Liver (tissue), 9 donors: ENCODE measurements around the gene HMGN3. TPM values are rescaled to one million over a fixed set of nuclear protein-coding genes. Genes with fewer than 3 reads are reported as not detected.

Experiments
- DNase-seq: peaks from one replicate; pipeline ENCODE4 v3.0.0-alpha.2; 2017; ENCODE audit warnings: low spot score
- H3K27ac ChIP-seq, 2 donors: one replicate each; pipeline ENCODE4 v1.7.0; 2013; ENCODE audit warnings: inconsistent platforms in 2 of 2, low read length in 2 of 2, control low read depth in 1 of 2, low read depth in 1 of 2, mild to moderate bottlenecking in 1 of 2
- H3K27me3 ChIP-seq, 4 donors: one replicate each; pipeline versions ENCODE4 v1.6.1 to v1.7.0; 2013; ENCODE audit warnings: low read length in 3 of 4, inconsistent platforms in 1 of 4, mild to moderate bottlenecking in 1 of 4, moderate library complexity in 1 of 4; ENCODE audit not compliant: control insufficient read depth in 4 of 4, insufficient read depth in 4 of 4
- H3K36me3 ChIP-seq, 4 donors: one replicate each; pipeline versions ENCODE4 v1.6.1 to v1.7.0; 2013; ENCODE audit warnings: low read length in 3 of 4, mild to moderate bottlenecking in 3 of 4, low read depth in 1 of 4, moderate library complexity in 1 of 4; ENCODE audit not compliant: control insufficient read depth in 4 of 4, insufficient read depth in 3 of 4
- H3K4me1 ChIP-seq, 4 donors: one replicate each; pipeline versions ENCODE4 v1.6.1 to v1.7.0; 2013; ENCODE audit warnings: low read length in 3 of 4, mild to moderate bottlenecking in 3 of 4, moderate library complexity in 1 of 4; ENCODE audit not compliant: control insufficient read depth in 4 of 4, insufficient read depth in 4 of 4
- H3K4me3 ChIP-seq, 3 donors: one replicate each; pipeline versions ENCODE4 v1.6.1 to v1.7.0; 2013; ENCODE audit warnings: low read length in 3 of 3, control low read depth in 1 of 3, low read depth in 1 of 3, mild to moderate bottlenecking in 1 of 3
- H3K9ac ChIP-seq, 2 donors: one replicate each; pipeline ENCODE4 v1.7.0; 2013; ENCODE audit warnings: low read length in 2 of 2, mild to moderate bottlenecking in 2 of 2, moderate library complexity in 2 of 2, control low read depth in 1 of 2, low read depth in 1 of 2
- H3K9me3 ChIP-seq, 4 donors: one replicate each; pipeline versions ENCODE4 v1.6.1 to v1.7.0; 2013; ENCODE audit warnings: low read length in 3 of 4; ENCODE audit not compliant: control insufficient read depth in 4 of 4
- EGR1 ChIP-seq, 2 donors: IDR thresholded peaks; 2 replicates each; pipeline ENCODE4 v1.6.1; 2016 to 2018; ENCODE audit warnings: antibody characterized with exemption in 2 of 2, low read depth in 2 of 2
- FOXA1 ChIP-seq: IDR thresholded peaks from 2 replicates; pipeline ENCODE4 v1.6.1; 2016; ENCODE audit warnings: antibody characterized with exemption
- FOXA2 ChIP-seq: IDR thresholded peaks from 2 replicates; pipeline ENCODE4 v1.6.1; 2016; ENCODE audit warnings: antibody characterized with exemption
- GABPA ChIP-seq, 2 donors: IDR thresholded peaks in 1 of 2; conservative IDR thresholded peaks in 1 of 2; 2 replicates each; pipeline ENCODE4 v1.6.1; 2016; ENCODE audit warnings: antibody characterized with exemption in 2 of 2, mild to moderate bottlenecking in 1 of 2, moderate library complexity in 1 of 2
- HNF4A ChIP-seq, 2 donors: conservative IDR thresholded peaks; 2 replicates each; pipeline ENCODE4 v1.6.1; 2016; ENCODE audit warnings: antibody characterized with exemption in 2 of 2, mild to moderate bottlenecking in 2 of 2
- HNF4G ChIP-seq: IDR thresholded peaks from 2 replicates; pipeline ENCODE4 v1.6.1; 2016; ENCODE audit warnings: antibody characterized with exemption
- JUND ChIP-seq, 2 donors: IDR thresholded peaks; 2 replicates each; pipeline ENCODE4 v1.6.1; 2016; ENCODE audit warnings: antibody characterized with exemption in 2 of 2
- NR2F2 ChIP-seq: IDR thresholded peaks from 2 replicates; pipeline ENCODE4 v1.6.1; 2016; ENCODE audit warnings: antibody characterized with exemption
- RAD21 ChIP-seq, 2 donors: IDR thresholded peaks; 2 replicates each; pipeline ENCODE4 v1.6.1; 2016; ENCODE audit warnings: antibody characterized with exemption in 2 of 2, mild to moderate bottlenecking in 2 of 2
- RXRA ChIP-seq, 2 donors: IDR thresholded peaks; 2 replicates each; pipeline ENCODE4 v1.6.1; 2017 to 2018; ENCODE audit warnings: antibody characterized with exemption in 2 of 2, mild to moderate bottlenecking in 1 of 2
- SP1 ChIP-seq: IDR thresholded peaks from 2 replicates; pipeline ENCODE4 v1.6.1; 2018; ENCODE audit warnings: antibody characterized with exemption, mild to moderate bottlenecking
- TAF1 ChIP-seq: conservative IDR thresholded peaks from 2 replicates; pipeline ENCODE4 v1.6.1; 2016; ENCODE audit warnings: antibody characterized with exemption, mild to moderate bottlenecking
- YY1 ChIP-seq: IDR thresholded peaks from 2 replicates; pipeline ENCODE4 v1.6.1; 2016; ENCODE audit warnings: antibody characterized with exemption, mild to moderate bottlenecking
- WGBS: extraction: QIAGEN DNeasy Blood & Tissue Kit; methylation state at CpG from one replicate; pipeline ENCODE4 v1.1.7; 2013; 5-methylcytosine and 5-hydroxymethylcytosine counted together
- polyA plus RNA-seq, 2 donors: library from polyadenylated mRNA; stranded (reverse) in 1 of 2; unstranded in 1 of 2; fragments of 200-250 nt in 1 of 2; fragments of >200 nt in 1 of 2; fragmentation: Nextera tagmentation in 1 of 2; extraction: Ambion mirVana in 1 of 2; gene quantifications; one replicate each; pipeline versions ENCODE4 v1.2.1 to v1.2.3, GENCODE V29; 2013 to 2015
- total RNA-seq, 2 donors: library from RNA; depleted of rRNA; stranded (reverse); fragments of >200 nt; gene quantifications; one replicate each; pipeline ENCODE4 v1.2.3, GENCODE V29; 2014
- TF ChIP-seq, protein P1 (sequence below): IDR thresholded peaks from 2 replicates; pipeline ENCODE4 v1.6.1; 2016; ENCODE audit warnings: antibody characterized with exemption
- TF ChIP-seq, protein P2 (sequence below): IDR thresholded peaks from 2 replicates; pipeline ENCODE4 v1.6.1; 2016; ENCODE audit warnings: antibody characterized with exemption
- TF ChIP-seq, protein P3 (sequence below): fragments of 150-350 bp; IDR thresholded peaks from 2 replicates; pipeline ENCODE4 v1.5.1; 2017; ENCODE audit warnings: improper control_type of control experiment, low read depth, low read length; ENCODE audit not compliant: missing input control
- TF ChIP-seq, protein P4 (sequence below): IDR thresholded peaks from 2 replicates; pipeline ENCODE4 v1.6.1; 2016; ENCODE audit warnings: antibody characterized with exemption
- TF ChIP-seq, protein P5 (sequence below): IDR thresholded peaks from 2 replicates; pipeline ENCODE4 v1.6.1; 2016; ENCODE audit warnings: antibody characterized with exemption, mild to moderate bottlenecking
- donor health status: healthy.
- donor health status: healthy.
- donor health status: healthy.
- donor health status: healthy.
- donor health status: healthy.

Gene HMGN3
- total RNA-seq (10 to 100 TPM; 26.7 to 55.9 TPM), polyA plus RNA-seq (100 to 1,000 TPM in 1 of 2 donors, 10 to 100 TPM in 1; 32.7 to 112 TPM)

DNA sequence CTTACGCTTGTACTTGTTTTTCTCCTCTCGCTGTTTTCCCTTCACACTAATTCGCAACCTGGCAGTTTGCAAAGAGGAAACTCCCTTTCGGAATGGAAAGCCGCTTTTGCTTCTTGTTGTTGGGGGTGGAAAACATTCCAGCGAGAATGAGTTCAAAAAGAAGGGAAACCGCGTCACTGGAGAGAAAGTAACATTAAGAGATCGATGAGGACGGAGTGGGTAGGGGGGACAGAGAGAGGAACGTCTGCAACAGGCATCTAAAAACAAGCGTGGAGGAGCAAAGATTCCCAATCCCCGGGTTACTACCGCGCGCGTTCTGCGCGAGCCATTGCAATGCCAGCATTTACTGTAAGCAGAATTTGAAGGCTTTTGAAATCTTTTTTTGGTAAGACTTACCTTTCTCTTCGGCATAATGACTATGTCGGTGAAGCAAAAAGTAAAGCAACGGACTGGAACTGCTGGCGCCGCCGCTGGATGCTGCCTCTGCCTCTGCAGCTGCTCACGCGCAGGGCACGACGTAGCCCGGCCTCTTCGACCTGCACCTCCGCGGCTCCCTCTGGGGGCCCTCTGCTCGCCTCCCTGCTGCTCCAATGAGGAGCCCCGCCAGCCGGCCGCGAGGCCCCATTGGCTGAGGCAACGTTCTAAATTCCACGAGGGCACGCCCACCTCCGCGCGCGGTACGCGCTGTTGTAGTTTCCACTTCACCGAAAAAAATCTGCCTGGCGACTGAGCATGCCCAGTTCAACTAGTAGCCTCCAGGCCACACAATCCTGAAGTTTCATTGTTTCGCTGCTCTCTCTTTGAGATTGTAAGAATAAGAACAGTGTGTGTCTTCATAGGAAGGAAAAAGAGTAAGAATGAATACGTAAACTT is at the start of gene HMGN3:
Gene HMGN3 (minus strand): TSS at position 533 of the 873 bp plus-strand sequence.
- Histone ChIP-seq H3K27me3 (no peaks in the 10 kb centered on the region), H3K27ac (peak within 1 kb of the TSS; percentile 91 to 94), H3K9ac (peak within 1 kb of the TSS; percentile 45 to 100), H3K4me3 (peak within 1 kb of the TSS; percentile 54 to 95 (median 95)), H3K36me3 (no peaks in the 10 kb centered on the region), H3K9me3 (no peaks in the 10 kb centered on the region), H3K4me1 (no peaks in the 10 kb centered on the region)
- DNase-seq, result peak; percentile 86
- TF ChIP-seq, protein P1, sequence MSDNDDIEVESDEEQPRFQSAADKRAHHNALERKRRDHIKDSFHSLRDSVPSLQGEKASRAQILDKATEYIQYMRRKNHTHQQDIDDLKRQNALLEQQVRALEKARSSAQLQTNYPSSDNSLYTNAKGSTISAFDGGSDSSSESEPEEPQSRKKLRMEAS, result peak; percentile 75
- TF ChIP-seq RAD21 (IDR thresholded peaks at IDR 0.05) (peak; percentile 27 to 58), NR2F2 (no peak), HNF4A (conservative IDR thresholded peaks at IDR 0.05) (peak in 1 of 2 donors; percentile 41), TAF1 (peak; percentile 76), EGR1 (IDR thresholded peaks at IDR 0.05; ENCODE audit: low read depth in 2 of 2) (peak; percentile 42 to 57), SP1 (peak; percentile 90), YY1 (peak; percentile 50), HNF4G (no peak), FOXA1 (no peak), RXRA (IDR thresholded peaks at IDR 0.05) (peak; percentile 37 to 39), JUND (IDR thresholded peaks at IDR 0.05) (peak in 1 of 2 donors; percentile 11), FOXA2 (peak; percentile 18), GABPA (IDR thresholded peaks at IDR 0.05 in 1 of 2, conservative IDR thresholded peaks at IDR 0.05 in 1 of 2) (no peak)
- TF ChIP-seq, protein P2, sequence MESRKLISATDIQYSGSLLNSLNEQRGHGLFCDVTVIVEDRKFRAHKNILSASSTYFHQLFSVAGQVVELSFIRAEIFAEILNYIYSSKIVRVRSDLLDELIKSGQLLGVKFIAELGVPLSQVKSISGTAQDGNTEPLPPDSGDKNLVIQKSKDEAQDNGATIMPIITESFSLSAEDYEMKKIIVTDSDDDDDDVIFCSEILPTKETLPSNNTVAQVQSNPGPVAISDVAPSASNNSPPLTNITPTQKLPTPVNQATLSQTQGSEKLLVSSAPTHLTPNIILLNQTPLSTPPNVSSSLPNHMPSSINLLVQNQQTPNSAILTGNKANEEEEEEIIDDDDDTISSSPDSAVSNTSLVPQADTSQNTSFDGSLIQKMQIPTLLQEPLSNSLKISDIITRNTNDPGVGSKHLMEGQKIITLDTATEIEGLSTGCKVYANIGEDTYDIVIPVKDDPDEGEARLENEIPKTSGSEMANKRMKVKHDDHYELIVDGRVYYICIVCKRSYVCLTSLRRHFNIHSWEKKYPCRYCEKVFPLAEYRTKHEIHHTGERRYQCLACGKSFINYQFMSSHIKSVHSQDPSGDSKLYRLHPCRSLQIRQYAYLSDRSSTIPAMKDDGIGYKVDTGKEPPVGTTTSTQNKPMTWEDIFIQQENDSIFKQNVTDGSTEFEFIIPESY, result no peak
- TF ChIP-seq, protein P3, sequence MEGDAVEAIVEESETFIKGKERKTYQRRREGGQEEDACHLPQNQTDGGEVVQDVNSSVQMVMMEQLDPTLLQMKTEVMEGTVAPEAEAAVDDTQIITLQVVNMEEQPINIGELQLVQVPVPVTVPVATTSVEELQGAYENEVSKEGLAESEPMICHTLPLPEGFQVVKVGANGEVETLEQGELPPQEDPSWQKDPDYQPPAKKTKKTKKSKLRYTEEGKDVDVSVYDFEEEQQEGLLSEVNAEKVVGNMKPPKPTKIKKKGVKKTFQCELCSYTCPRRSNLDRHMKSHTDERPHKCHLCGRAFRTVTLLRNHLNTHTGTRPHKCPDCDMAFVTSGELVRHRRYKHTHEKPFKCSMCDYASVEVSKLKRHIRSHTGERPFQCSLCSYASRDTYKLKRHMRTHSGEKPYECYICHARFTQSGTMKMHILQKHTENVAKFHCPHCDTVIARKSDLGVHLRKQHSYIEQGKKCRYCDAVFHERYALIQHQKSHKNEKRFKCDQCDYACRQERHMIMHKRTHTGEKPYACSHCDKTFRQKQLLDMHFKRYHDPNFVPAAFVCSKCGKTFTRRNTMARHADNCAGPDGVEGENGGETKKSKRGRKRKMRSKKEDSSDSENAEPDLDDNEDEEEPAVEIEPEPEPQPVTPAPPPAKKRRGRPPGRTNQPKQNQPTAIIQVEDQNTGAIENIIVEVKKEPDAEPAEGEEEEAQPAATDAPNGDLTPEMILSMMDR, result peak; percentile 12
- TF ChIP-seq, protein P4, sequence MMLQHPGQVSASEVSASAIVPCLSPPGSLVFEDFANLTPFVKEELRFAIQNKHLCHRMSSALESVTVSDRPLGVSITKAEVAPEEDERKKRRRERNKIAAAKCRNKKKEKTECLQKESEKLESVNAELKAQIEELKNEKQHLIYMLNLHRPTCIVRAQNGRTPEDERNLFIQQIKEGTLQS, result peak; percentile 12
- TF ChIP-seq, protein P5, sequence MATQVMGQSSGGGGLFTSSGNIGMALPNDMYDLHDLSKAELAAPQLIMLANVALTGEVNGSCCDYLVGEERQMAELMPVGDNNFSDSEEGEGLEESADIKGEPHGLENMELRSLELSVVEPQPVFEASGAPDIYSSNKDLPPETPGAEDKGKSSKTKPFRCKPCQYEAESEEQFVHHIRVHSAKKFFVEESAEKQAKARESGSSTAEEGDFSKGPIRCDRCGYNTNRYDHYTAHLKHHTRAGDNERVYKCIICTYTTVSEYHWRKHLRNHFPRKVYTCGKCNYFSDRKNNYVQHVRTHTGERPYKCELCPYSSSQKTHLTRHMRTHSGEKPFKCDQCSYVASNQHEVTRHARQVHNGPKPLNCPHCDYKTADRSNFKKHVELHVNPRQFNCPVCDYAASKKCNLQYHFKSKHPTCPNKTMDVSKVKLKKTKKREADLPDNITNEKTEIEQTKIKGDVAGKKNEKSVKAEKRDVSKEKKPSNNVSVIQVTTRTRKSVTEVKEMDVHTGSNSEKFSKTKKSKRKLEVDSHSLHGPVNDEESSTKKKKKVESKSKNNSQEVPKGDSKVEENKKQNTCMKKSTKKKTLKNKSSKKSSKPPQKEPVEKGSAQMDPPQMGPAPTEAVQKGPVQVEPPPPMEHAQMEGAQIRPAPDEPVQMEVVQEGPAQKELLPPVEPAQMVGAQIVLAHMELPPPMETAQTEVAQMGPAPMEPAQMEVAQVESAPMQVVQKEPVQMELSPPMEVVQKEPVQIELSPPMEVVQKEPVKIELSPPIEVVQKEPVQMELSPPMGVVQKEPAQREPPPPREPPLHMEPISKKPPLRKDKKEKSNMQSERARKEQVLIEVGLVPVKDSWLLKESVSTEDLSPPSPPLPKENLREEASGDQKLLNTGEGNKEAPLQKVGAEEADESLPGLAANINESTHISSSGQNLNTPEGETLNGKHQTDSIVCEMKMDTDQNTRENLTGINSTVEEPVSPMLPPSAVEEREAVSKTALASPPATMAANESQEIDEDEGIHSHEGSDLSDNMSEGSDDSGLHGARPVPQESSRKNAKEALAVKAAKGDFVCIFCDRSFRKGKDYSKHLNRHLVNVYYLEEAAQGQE, result no peak
- WGBS, result 3% methylated on average over 51 of the region's 51 CpGs
